Measurements from ENCODE around the gene CELA2A.
"Not testable (repeated sequence)": the region's sequence is repeated elsewhere in the genome, so short reads cannot be mapped to it uniquely, and the experiment has no call there.

Gene CELA2A

GRCh38 chr1:15424981-15425380 lies 31.6 kb upstream of the CELA2A start:
- DNase-seq (ENCODE audit: low spot score), result no peak

- no peak for DNase-seq (ENCODE audit: low spot score)
These were observed 31.0 kb upstream of the CELA2A start for GRCh38 chr1:15425521-15425920.

GRCh38 chr1:15425958-15426357 lies 30.6 kb upstream of the CELA2A start:
- no peak for DNase-seq (ENCODE audit: low spot score)

GRCh38 chr1:15426492-15427279 lies 29.8 kb upstream of the CELA2A start:
- DNase-seq (ENCODE audit: low spot score), result no peak

- DNase-seq (ENCODE audit: low spot score), result no peak
These were observed 29.3 kb upstream of the CELA2A start for GRCh38 chr1:15427280-15427666.

GRCh38 chr1:15428252-15428651 lies 28.3 kb upstream of the CELA2A start:
- not testable (repeated sequence) for DNase-seq (ENCODE audit: low spot score)

- no peak for DNase-seq (ENCODE audit: low spot score)
These were observed 27.6 kb upstream of the CELA2A start for GRCh38 chr1:15428815-15429435.

GRCh38 chr1:15429701-15430149 lies 26.8 kb upstream of the CELA2A start:
- no peak for DNase-seq (ENCODE audit: low spot score)

GRCh38 chr1:15430787-15431570 lies 25.6 kb upstream of the CELA2A start:
- peak; percentile 61 for DNase-seq (ENCODE audit: low spot score)

GRCh38 chr1:15431571-15431948 lies 25.0 kb upstream of the CELA2A start:
- DNase-seq (ENCODE audit: low spot score), result no peak

GRCh38 chr1:15432324-15432723 lies 24.2 kb upstream of the CELA2A start:
- DNase-seq (ENCODE audit: low spot score), result no peak

GRCh38 chr1:15433471-15433870 lies 23.1 kb upstream of the CELA2A start:
- no peak for DNase-seq (ENCODE audit: low spot score)

GRCh38 chr1:15434739-15435138 lies 21.8 kb upstream of the CELA2A start:
- not testable (repeated sequence) for DNase-seq (ENCODE audit: low spot score)

GRCh38 chr1:15435239-15436077 lies 21.1 kb upstream of the CELA2A start:
- no peak for DNase-seq (ENCODE audit: low spot score)

- no peak for DNase-seq (ENCODE audit: low spot score)
These were observed 19.6 kb upstream of the CELA2A start for GRCh38 chr1:15436881-15437442.

GRCh38 chr1:15439325-15439724 lies 17.2 kb upstream of the CELA2A start:
- no peak for DNase-seq (ENCODE audit: low spot score)

GRCh38 chr1:15440357-15440756 lies 16.2 kb upstream of the CELA2A start:
- DNase-seq (ENCODE audit: low spot score), result no peak

- no peak for DNase-seq (ENCODE audit: low spot score)
These were observed 15.3 kb upstream of the CELA2A start for GRCh38 chr1:15441247-15441646.

- DNase-seq (ENCODE audit: low spot score), result no peak
These were observed 14.4 kb upstream of the CELA2A start for GRCh38 chr1:15442119-15442518.

- no peak for DNase-seq (ENCODE audit: low spot score)
These were observed 13.8 kb upstream of the CELA2A start for GRCh38 chr1:15442759-15443158.

- no peak for DNase-seq (ENCODE audit: low spot score)
These were observed 13.3 kb upstream of the CELA2A start for GRCh38 chr1:15443281-15443680.
